Erythroblast (primary cell): ENCODE measurements around the gene TMEM203.

ENCODE experiments used
- DNase-seq, 2 experiments: peaks; one replicate each; lab custom pipeline; 2025; lab: John Stamatoyannopoulos, UW
- GATA1 ChIP-seq: IDR thresholded peaks from 2 replicates; pipeline ENCODE4 v1.6.1; 2011; ENCODE audit warnings: low read depth, mild to moderate bottlenecking, control low read depth, low read length, moderate library complexity
- POLR2A ChIP-seq: IDR thresholded peaks from 2 replicates; pipeline ENCODE4 v1.6.1; 2011; ENCODE audit warnings: mild to moderate bottlenecking, low read length

Gene TMEM203

DNA sequence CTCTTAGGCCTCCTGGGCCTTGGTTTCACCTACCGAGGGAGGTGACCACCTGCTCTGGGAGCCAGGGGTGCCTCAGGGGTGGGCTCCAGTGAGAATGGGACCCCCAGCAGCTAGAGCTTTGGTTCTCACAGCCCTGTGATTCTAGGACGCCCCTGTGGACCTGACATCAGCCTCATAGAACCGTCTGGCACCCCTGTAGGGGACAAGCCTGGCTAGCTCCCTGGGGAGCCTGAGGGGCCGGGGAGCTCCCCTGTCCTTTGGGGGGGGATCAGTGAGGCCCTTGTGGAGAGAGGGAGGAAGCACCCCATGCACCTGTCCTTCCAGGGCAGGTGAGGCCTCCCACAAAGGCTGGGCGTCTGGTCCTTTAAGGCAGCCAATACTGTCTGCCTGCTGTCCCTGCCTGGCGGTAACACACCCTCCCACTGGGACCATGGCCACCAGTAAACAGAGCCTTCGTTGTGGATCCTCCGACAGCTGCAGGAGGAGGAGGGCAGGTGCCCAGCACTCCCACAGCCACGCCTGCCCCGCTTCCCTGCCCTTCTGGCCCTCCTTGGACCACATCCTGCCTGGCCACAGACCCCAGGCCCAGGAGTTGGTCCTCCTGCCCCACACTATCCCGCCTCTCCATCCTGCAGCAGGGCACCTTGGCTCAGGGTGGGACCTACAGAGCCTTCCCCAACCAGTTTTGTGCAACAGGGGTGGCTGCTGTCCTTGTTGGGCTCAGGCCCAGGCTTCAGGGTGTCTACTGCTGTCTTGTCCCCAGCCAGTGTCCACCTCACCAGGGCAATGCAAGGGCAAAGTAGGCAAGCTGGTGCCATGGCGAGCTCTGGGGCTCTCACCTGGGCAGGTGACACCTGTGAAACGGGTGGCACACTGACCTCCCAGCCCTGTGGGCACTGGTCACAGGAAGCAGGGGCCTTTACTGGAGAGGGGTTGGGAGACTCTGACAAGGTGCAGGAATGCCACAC is 32.6 kb upstream of the TMEM203 start:
- DNase-seq, result no peak
- no peak for TF ChIP-seq GATA1
- TF ChIP-seq POLR2A, result no peak

DNA sequence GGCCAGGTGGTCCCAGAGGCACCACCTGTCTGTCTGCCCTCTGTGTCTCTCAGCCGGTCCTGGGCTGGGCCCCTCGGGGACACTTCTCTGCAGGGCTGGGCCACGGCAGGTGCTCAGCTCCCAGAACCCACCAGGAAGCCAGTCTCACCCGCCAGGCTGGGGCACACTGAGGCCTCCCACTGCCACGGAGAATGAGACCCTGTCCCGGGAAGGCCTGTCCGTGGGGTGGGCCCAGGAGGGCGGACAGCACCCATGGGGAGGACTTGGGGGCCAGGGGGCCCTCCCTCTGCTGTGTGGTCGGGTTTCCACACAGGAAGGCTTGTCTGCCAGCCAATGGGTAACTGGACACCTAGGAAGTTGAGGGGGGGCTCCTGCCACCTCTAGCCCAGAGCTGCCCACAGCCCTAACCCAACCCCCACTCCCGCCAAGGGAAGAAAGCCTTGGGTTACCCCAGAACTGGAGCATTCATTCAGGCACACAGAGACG is 31.5 kb upstream of the TMEM203 start:
- no peak for DNase-seq
- TF ChIP-seq POLR2A (no peak), GATA1 (no peak)

GRCh38 chr9:137236238-137236935 is 30.9 kb upstream of the TMEM203 start:
- TF ChIP-seq POLR2A, result no peak
- no peak for TF ChIP-seq GATA1
- peak; percentile 89 to 93 for DNase-seq

DNA sequence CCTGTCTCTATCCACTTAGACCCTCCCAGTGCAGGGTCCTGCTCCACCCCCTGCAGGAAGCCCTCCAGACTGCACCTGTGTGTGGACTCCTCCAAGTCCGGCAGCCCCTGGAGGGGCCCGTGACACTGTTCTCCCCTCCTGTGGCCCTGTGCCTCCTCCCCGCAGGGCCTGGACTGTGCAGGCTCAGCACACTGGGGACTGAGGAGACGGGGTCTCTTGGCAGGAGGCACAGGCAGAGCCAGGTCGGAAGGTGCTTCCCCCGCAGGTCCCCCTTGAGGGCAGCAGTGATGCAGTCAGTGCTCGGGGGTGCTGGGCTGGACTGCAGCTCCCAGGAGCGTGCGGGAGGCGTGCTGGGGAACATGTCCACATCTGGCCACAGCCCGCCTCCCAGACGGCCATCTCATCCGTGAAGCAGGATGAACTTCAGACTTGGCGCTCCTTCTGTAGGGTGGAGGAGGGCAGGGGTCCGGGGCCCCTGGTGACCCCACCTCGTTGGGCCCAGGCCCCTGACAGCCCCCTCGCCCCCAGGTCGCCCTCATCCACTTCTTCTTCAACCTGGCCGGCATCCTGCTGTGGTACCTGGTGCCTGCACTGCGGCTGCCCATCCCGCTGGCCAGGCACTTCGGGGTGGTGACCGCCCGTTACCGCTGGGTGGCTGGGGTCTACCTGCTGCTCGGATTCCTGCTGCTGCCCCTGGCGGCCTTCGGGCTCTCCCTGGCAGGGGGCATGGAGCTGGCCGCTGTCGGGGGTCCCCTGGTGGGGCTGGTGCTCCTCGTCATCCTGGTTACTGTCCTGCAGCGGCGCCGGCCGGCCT is 30.2 kb upstream of the TMEM203 start:
- TF ChIP-seq POLR2A, result no peak
- TF ChIP-seq GATA1, result no peak

DNA sequence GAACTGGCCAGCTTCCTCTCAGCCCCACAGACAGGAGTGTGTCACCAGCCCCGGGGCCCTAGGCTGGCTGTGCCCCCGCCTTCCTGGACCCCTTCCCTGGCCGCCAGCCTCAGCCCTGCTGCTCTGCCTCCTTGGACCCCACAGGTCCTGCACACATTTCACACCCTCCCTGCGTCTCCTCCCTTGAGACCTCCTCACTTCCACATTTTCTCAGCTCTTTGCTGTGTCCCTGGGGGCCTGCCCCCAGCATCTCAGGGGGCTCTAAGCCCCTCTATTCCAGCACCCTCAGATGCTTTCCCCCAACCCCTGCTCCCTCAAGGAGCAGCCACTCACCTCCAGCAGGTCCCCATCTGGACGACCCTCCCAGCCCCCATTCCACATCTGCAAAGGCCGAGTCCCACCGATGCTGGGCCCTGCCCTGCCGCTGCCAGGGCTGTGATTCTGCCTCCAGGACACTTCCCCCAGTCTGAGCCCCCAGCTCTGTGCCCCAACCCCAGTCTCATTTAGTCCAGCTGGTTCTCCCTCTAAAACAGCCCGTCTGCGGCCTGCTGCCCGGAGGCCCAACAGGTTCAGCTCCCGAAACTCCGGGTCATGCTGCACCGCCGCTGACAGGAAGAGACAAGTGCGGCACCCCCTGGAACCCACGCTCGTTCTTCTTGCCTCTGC is 29.4 kb upstream of the TMEM203 start:
- TF ChIP-seq GATA1 (no peak), POLR2A (no peak)
- DNase-seq, result no peak

More for the DNA sequence above, 30.2 kb upstream of the TMEM203 start:
- DNase-seq, result no peak

- no peak for TF ChIP-seq POLR2A
- TF ChIP-seq GATA1, result no peak
- no peak for DNase-seq
Observed at GRCh38 chr9:137234055-137234697, 28.7 kb upstream of the TMEM203 start.

DNA sequence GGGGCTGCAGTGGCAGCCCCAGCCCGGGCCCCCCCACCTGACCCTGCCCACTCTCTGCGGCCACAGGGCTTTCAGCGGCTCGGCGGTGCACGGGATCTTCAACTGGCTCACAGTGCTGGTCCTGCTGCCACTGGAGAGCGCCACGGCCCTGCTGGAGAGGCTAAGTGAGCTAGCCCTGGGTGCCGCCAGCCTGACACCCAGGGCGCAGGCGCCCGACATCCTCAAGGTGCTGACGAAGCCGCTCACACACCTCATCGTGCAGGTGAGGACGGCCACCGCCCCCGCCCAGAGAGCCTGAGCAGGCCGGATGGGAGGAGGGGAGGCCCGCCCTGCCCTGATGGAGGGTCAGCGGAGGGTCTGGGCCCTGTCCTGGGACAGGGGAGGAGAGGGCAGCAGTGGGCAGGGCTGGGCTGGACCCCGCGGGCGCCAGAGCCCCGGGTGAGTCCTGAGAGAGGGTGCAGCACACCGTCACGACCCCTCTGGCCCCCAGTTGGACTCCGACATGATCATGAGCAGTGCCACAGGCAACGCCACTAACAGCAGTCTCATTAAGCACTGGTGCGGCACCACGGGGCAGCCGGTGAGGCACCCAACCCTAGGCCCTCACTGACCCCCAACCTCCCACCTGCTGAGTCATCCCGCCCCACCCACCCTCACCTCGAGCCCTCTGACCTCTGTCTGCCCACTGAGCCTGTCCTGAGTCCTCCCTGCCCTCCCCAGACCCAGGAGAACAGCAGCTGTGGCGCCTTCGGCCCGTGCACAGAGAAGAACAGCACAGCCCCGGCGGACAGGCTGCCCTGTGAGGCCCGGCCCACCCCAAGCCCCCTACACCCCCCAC is 27.9 kb upstream of the TMEM203 start:
- DNase-seq, result no peak
- TF ChIP-seq GATA1 (no peak), POLR2A (no peak)

GRCh38 chr9:137232510-137232909 is 27.1 kb upstream of the TMEM203 start:
- DNase-seq, result no peak
- TF ChIP-seq GATA1, result no peak
- no peak for TF ChIP-seq POLR2A

GRCh38 chr9:137232101-137232500 is 26.7 kb upstream of the TMEM203 start:
- no peak for DNase-seq
- TF ChIP-seq GATA1, result no peak
- TF ChIP-seq POLR2A, result no peak

DNA sequence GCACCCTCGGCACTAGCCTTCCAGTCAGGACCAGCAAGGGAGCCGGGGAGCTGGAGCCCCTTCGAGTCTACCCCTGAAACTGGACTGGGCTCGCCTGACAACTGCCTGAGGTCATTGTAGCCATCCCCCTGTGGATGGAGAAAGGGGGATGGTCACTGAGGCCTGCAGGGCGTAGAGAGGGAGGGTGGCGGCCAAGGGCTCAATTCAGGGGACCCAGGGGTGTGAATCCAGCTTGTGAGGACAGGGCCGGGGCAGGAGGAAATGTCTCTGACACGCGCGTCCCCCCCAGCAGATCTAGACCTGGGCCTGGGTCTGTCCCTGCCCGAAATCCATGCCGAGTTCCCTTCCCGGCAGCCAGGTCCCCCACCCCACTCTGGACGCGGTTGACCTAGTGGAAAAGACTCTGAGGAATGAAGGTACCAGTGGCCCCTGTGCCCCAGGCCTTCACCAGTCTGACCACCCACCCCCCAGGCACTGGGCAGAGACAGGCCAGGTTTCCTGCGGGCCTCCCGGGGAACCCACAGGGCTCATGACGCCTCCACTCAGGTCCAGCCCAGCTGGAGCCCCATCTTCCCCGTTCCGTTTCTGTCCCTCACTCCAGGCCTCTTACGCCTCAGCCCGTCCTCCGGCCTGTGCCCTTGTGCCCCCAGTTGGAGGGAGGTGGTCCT is 26.1 kb upstream of the TMEM203 start:
- TF ChIP-seq POLR2A (no peak), GATA1 (no peak)

GRCh38 chr9:137230705-137231371 is 25.4 kb upstream of the TMEM203 start, which contains the start of gene SLC34A3:
TSS of gene SLC34A3 (plus strand) at chr9:137230901. CDS start at chr9:137231703, 802 bp downstream.
- DNase-seq, result no peak
- TF ChIP-seq GATA1 (no peak), POLR2A (no peak)

More for the DNA sequence above, 26.1 kb upstream of the TMEM203 start:
- no peak for DNase-seq
